ENCODE measurements around the gene DHRSX. TPM values are rescaled to one million over a fixed set of nuclear protein-coding genes. Genes with fewer than 3 reads are reported as not detected.
A peak's percentile ranks its signal among the peaks of the same experiment; 100 is the strongest.
"Not testable (repeated sequence)": the region's sequence is repeated elsewhere in the genome, so short reads cannot be mapped to it uniquely, and the experiment has no call there.

The DHRSX gene
- total RNA-seq, 2 experiments from 2014 or later: 13.8 to 17.7 TPM

DNA sequence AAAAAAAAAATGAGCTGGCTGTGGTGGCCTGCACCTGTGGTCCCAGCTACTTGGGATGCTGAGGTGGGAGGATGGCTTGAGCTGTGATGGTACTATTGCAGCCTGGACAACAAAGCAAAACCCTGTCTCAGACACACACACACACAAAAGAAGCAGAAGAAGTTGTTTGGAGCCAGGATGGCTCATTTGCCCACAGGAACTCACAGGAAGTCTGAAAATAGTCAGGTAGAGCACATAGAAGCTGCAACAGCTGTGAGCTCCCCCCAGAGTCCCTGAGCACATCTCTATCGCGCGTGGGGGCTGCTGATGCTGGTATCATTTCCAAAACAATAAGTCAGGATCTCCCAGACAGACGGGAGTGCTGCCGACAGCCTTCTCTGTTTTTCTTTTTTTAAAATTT is 13.4 kb upstream of the DHRSX start:
- CTCF ChIA-PET: no interaction called here
- no peaks in the 10 kb centered on the region for H3K9me3 Mint-ChIP-seq (ENCODE audit: low read depth)
- no peaks in the 10 kb centered on the region for H3K36me3 Mint-ChIP-seq (ENCODE audit: low read depth)
- no peak for DNase-seq
- H3K27ac Mint-ChIP-seq: no peak overlapping the region
- H3K27me3 Mint-ChIP-seq: peaks cover 4% of the 10 kb centered on the region
- no peak for ATAC-seq
- H3K4me3 Mint-ChIP-seq: no peak overlapping the region
- H3K4me1 Mint-ChIP-seq: peaks cover 3% of the 10 kb centered on the region
- POLR2A ChIA-PET: no interaction called here
- intact Hi-C loops (cut with DNase I, micrococcal nuclease): no loop called here

- DNase-seq (no peak), ATAC-seq (no peak)
- Mint-ChIP-seq H3K4me3 (no peak overlapping the region), H3K9me3 (ENCODE audit: low read depth) (no peaks in the 10 kb centered on the region), H3K36me3 (ENCODE audit: low read depth) (no peaks in the 10 kb centered on the region), H3K4me1 (peaks cover 3% of the 10 kb centered on the region), H3K27ac (no peak overlapping the region), H3K27me3 (peaks cover 4% of the 10 kb centered on the region)
- ChIA-PET CTCF (no interaction called here), POLR2A (no interaction called here)
- intact Hi-C loops (cut with DNase I, micrococcal nuclease): no loop called here
Measured at GRCh38 chrX:2513121-2513664, 12.4 kb upstream of the DHRSX start.

DNA sequence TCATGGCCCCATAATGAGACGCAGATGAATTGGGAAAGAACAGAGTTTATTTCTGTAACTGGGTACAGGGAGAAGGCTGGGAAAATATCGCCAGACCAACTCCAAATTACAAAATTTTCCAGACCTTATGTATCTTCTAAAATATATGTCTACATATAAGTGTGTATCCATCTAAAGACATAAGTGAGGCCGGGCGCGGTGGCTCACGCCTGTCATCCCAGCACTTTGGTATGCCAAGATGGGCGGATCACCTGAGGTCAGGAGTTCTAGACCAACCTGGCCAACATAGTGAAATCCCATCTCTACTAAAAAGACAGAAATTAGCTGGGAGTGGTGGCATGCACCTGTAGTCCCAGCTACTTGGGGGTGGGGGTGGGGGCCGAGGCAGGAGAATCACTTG is 11.7 kb upstream of the DHRSX start:
- no peak overlapping the region for H3K4me3 Mint-ChIP-seq
- ChIA-PET POLR2A (no interaction called here), CTCF (no interaction called here)
- no peak overlapping the region for H3K27ac Mint-ChIP-seq
- peaks cover 3% of the 10 kb centered on the region for H3K4me1 Mint-ChIP-seq
- H3K27me3 Mint-ChIP-seq: peaks cover 4% of the 10 kb centered on the region
- no peaks in the 10 kb centered on the region for H3K36me3 Mint-ChIP-seq (ENCODE audit: low read depth)
- ATAC-seq: no peak
- DNase-seq: no peak
- no peaks in the 10 kb centered on the region for H3K9me3 Mint-ChIP-seq (ENCODE audit: low read depth)
- intact Hi-C loops (cut with DNase I, micrococcal nuclease): no loop called here

DNA sequence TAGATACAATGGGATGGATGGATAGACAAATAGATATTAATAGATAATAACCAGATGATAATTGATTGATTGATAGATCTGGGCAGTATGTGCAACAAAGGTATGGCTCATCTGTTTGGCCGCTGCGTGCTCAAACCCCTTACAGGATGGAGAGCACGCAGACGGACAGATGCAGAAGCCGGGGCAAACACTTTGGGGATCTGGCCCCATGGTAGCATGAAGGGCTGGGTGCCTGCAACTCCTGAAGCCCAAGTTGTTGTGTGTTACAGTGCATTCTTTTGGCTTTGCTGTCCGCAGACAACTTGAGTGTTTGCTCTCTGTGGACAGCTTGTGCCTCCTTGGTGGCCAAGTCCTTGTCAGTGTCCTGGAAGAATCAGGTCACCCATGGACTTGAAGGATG is 10.6 kb upstream of the DHRSX start:
- H3K27me3 Mint-ChIP-seq: peaks cover 4% of the 10 kb centered on the region

DNA sequence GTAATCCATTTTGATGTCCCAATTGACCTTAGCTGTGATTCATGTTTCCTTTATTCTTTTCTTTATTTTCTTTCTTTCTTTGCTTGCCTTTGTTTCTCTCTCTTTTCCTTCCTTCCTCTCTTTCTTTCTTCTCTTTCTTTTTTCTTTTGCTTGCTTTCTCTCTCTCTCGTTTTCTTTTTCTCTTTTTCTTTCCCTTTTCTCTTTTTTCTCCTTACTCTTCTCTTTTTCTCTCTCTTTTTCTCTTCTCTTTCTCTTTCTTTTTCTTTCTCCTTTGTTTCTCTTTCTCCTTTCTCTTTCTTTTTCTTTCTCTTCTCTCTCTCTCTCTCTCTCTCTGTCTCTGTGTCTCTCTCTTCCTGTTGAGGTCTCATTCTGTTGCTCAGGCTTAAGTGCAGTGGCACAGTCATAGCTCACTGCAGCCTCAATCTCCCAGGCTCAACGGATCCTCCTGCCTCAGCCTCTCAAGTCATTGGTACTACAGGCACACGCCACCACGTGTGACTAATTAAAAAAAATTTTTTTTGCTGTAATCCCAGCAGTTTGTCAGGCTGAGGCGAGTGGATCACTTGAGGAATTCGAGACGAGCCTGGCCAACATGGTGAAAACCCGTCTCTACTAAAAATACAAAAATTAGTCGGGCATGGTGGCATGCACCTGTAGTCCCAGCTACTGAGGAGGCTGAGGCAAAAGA is 8.0 kb upstream of the DHRSX start:
- Mint-ChIP-seq H3K27me3 (no peaks in the 10 kb centered on the region), H3K4me3 (no peak overlapping the region), H3K27ac (no peak overlapping the region), H3K4me1 (no peaks in the 10 kb centered on the region), H3K36me3 (ENCODE audit: low read depth) (no peaks in the 10 kb centered on the region), H3K9me3 (ENCODE audit: low read depth) (no peaks in the 10 kb centered on the region)
- no peak for DNase-seq
- ChIA-PET CTCF (no interaction called here), POLR2A (no interaction called here)
- ATAC-seq: no peak
- intact Hi-C loops (cut with DNase I, micrococcal nuclease): no loop called here

More for the DNA sequence above, 10.6 kb upstream of the DHRSX start:
- ATAC-seq: no peak
- no peaks in the 10 kb centered on the region for H3K9me3 Mint-ChIP-seq (ENCODE audit: low read depth)
- no peak overlapping the region for H3K27ac Mint-ChIP-seq
- H3K4me1 Mint-ChIP-seq: no peaks in the 10 kb centered on the region
- no peaks in the 10 kb centered on the region for H3K36me3 Mint-ChIP-seq (ENCODE audit: low read depth)
- intact Hi-C loops (cut with DNase I, micrococcal nuclease): no loop called here
- no peak for DNase-seq
- no peak overlapping the region for H3K4me3 Mint-ChIP-seq
- POLR2A ChIA-PET: no interaction called here
- CTCF ChIA-PET: no interaction called here

DNA sequence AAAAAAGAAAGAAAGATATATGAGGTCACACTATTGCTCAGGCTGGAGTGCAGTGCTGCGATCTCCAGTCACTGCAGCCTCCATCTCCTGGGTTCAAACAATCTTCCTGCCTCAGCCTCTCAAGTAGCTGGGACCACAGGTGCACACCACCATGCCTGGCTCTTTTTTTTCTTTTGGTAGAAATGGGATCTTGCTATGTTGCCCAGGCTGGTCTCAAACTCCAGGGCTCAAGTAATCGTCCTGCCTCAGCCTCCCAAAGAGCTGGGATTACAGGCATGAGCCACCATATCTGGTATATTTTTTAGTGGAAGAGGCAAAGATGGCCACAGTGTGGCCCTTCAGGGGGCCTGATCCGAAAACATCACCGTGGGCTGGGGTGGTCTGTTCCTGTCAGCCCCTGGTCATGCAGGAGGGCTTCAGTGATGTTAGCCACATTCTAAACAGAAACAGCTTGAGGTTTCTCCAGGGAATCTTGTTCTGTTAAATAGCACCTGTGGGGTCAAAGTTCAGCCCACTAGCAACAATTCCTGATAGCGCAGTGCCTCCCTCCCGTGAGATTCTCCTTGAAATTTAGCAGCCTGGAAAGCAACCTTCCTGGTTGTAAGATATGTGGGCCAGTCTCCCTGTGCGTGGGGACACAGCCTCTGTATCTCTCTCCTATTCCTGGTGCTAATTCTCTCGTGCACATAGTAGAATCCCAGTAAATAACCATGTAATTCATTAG is 7.3 kb upstream of the DHRSX start:
- Mint-ChIP-seq H3K4me3 (no peak overlapping the region), H3K27ac (no peak overlapping the region), H3K9me3 (ENCODE audit: low read depth) (no peaks in the 10 kb centered on the region), H3K27me3 (no peaks in the 10 kb centered on the region), H3K4me1 (no peaks in the 10 kb centered on the region), H3K36me3 (ENCODE audit: low read depth) (no peaks in the 10 kb centered on the region)
- ATAC-seq (no peak), DNase-seq (no peak)
- POLR2A ChIA-PET: no interaction called here
- CTCF ChIA-PET: no interaction called here
- intact Hi-C loops (cut with DNase I, micrococcal nuclease): no loop called here

GRCh38 chrX:2507196-2507595 is 6.4 kb upstream of the DHRSX start:
- no peaks in the 10 kb centered on the region for H3K36me3 Mint-ChIP-seq (ENCODE audit: low read depth)
- ChIA-PET POLR2A (no interaction called here), CTCF (no interaction called here)
- no peak for DNase-seq
- H3K27ac Mint-ChIP-seq: no peak overlapping the region
- H3K4me1 Mint-ChIP-seq: no peaks in the 10 kb centered on the region
- H3K9me3 Mint-ChIP-seq (ENCODE audit: low read depth): no peaks in the 10 kb centered on the region
- H3K27me3 Mint-ChIP-seq: no peaks in the 10 kb centered on the region
- intact Hi-C loops (cut with DNase I, micrococcal nuclease): no loop called here
- ATAC-seq: no peak
- H3K4me3 Mint-ChIP-seq: no peak overlapping the region

- H3K36me3 Mint-ChIP-seq (ENCODE audit: low read depth); H3K27ac Mint-ChIP-seq; POLR2A ChIA-PET; H3K4me3 Mint-ChIP-seq; H3K9me3 Mint-ChIP-seq (ENCODE audit: low read depth); H3K27me3 Mint-ChIP-seq; intact Hi-C loops (cut with DNase I, micrococcal nuclease); H3K4me1 Mint-ChIP-seq; CTCF ChIA-PET; ATAC-seq; DNase-seq: not testable (repeated sequence)
Measured at GRCh38 chrX:2505341-2505740, 4.6 kb upstream of the DHRSX start.

DNA sequence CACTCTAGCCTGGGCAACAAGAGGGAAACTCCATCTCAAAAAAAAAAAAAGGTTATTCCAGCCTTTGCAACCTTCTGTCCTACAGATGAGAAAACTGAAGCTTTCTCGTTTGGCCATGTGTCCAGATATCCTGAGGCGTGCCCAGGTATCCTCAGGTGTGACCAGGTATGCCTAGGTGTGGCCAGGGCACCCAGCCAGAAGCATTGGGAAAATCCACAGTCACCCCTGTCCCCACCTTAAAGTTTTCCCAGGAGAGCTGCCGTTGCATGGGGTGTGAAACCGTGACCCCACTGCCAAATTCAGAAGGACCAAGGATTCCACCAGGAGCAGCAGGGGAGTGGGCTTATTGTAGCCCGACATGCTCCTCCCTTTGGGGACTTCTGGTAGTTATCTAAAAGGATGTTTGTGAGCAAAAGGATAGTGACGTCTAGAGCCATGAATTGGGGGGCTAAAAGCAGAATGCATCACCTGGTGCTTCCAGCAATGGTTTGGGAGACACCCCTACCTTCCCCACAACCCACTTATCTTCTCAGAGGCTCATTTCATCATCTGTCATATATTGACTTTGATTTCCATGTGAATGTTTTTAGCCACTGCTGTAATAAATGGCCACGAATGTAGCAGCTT is 4.0 kb upstream of the DHRSX start:
- CTCF ChIA-PET: no interaction called here
- no peak for ATAC-seq
- no peaks in the 10 kb centered on the region for H3K9me3 Mint-ChIP-seq (ENCODE audit: low read depth)

GRCh38 chrX:2503591-2504500 is 3.1 kb upstream of the DHRSX start:
- Mint-ChIP-seq H3K9me3 (ENCODE audit: low read depth) (no peaks in the 10 kb centered on the region), H3K4me1 (peaks cover 10% of the 10 kb centered on the region), H3K4me3 (peak overlapping the region; percentile 14), H3K36me3 (ENCODE audit: low read depth) (peaks cover 2% of the 10 kb centered on the region), H3K27ac (no peak overlapping the region), H3K27me3 (no peaks in the 10 kb centered on the region)
- DNase-seq (no peak), ATAC-seq (no peak)
- ChIA-PET POLR2A (no interaction called here), CTCF (no interaction called here)
- intact Hi-C loops (cut with DNase I, micrococcal nuclease): loop anchor here in 1 of 2 experiments (5.0 kb wide), 3 partner anchors 88 to 1297 kb away; partner anchors contain the start of gene CD99

More for the DNA sequence above, 4.0 kb upstream of the DHRSX start:
- POLR2A ChIA-PET: no interaction called here
- no peaks in the 10 kb centered on the region for H3K27me3 Mint-ChIP-seq
- no peak overlapping the region for H3K4me3 Mint-ChIP-seq
- H3K4me1 Mint-ChIP-seq: no peaks in the 10 kb centered on the region
- intact Hi-C loops (cut with DNase I, micrococcal nuclease): loop anchor here in 1 of 2 experiments (5.0 kb wide), 3 partner anchors 87 to 1298 kb away; partner anchors contain the start of gene CD99
- H3K27ac Mint-ChIP-seq: no peak overlapping the region
- DNase-seq: no peak
- H3K36me3 Mint-ChIP-seq (ENCODE audit: low read depth): no peaks in the 10 kb centered on the region
